ENCODE data around the gene RMDN3. TPM values are rescaled to one million over a fixed set of nuclear protein-coding genes. Genes with fewer than 3 reads are reported as not detected.
A peak's percentile ranks its signal among the peaks of the same experiment; 100 is the strongest.

The RMDN3 gene
- total RNA-seq, 4 donors from 2014 or later = 26.7 to 41.1 (median 39.1) TPM

GRCh38 chr15:40696228-40696627 is 58.8 kb downstream of the RMDN3 start:
- Histone ChIP-seq H3K27ac (no peak overlapping the region), H3K4me3 (no peak overlapping the region), H3K36me3 (peaks cover 0 to 13% (median 0%) of the 10 kb centered on the region in 3 donors), H3K4me1 (peaks cover 0 to 21% (median 14%) of the 10 kb centered on the region in 4 donors), H3K9me3 (no peaks in the 10 kb centered on the region), H3K27me3 (no peaks in the 10 kb centered on the region)
- TF ChIP-seq, protein P1, sequence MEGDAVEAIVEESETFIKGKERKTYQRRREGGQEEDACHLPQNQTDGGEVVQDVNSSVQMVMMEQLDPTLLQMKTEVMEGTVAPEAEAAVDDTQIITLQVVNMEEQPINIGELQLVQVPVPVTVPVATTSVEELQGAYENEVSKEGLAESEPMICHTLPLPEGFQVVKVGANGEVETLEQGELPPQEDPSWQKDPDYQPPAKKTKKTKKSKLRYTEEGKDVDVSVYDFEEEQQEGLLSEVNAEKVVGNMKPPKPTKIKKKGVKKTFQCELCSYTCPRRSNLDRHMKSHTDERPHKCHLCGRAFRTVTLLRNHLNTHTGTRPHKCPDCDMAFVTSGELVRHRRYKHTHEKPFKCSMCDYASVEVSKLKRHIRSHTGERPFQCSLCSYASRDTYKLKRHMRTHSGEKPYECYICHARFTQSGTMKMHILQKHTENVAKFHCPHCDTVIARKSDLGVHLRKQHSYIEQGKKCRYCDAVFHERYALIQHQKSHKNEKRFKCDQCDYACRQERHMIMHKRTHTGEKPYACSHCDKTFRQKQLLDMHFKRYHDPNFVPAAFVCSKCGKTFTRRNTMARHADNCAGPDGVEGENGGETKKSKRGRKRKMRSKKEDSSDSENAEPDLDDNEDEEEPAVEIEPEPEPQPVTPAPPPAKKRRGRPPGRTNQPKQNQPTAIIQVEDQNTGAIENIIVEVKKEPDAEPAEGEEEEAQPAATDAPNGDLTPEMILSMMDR (IDR thresholded peaks at IDR 0.05) = no peak
- TF ChIP-seq POLR2A (IDR thresholded peaks at IDR 0.05) = no peak
- no peak for TF ChIP-seq EP300 (IDR thresholded peaks at IDR 0.05)
- 83 to 86% methylated on average over 11 of the region's 11 CpGs for WGBS, 2 donors
- DNase-seq (ENCODE audit: low spot score in 2 of 2) = no peak

- WGBS, 2 donors = 0% methylated on average over 20 to 24 of the region's 24 CpGs
- Histone ChIP-seq H3K4me1 (peaks cover 0 to 21% (median 14%) of the 10 kb centered on the region in 4 donors), H3K9me3 (no peaks in the 10 kb centered on the region), H3K36me3 (peaks cover 0 to 17% (median 0%) of the 10 kb centered on the region in 3 donors), H3K27me3 (no peaks in the 10 kb centered on the region), H3K27ac (peak overlapping the region in 2 of 4 donors; percentile 100), H3K4me3 (peak overlapping the region; percentile 56 to 96 (median 84))
- no peak for TF ChIP-seq POLR2A (IDR thresholded peaks at IDR 0.05)
- no peak for TF ChIP-seq EP300 (IDR thresholded peaks at IDR 0.05)
- TF ChIP-seq, protein P1 (IDR thresholded peaks at IDR 0.05) = no peak
- DNase-seq (ENCODE audit: low spot score in 2 of 2) = no peak
Observed at GRCh38 chr15:40695469-40695890, 59.6 kb downstream of the RMDN3 start.

DNA sequence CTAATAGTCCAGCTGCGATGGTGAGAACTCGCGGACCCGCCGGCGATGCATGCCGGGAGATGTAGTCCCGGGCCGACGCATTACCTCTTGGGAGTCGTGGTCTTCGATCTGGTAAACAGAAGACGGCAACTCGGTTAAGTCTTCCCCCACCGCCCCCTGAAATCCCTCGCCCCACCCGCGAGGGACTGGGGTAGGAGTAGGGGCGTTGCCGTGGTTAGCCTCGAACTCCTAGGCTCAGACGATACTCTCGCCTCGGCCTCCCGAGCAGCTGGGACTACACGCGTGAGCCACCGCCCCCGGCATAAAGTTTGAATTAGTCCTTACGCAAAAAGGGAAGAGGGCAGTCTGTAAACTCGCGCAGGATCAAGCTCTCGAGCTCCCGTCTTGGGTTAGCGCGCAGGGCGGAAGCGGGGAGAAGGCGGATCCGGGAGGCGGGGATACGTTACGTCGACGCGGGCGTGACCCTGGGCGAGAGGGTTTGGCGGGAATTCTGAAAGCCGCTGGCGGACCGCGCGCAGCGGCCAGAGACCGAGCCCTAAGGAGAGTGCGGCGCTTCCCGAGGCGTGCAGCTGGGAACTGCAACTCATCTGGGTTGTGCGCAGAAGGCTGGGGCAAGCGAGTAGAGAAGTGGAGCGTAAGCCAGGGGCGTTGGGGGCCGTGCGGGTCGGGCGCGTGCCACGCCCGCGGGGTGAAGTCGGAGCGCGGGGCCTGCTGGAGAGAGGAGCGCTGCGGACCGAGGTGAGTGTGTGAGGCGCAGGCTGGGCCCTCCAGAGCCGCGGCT is 60.2 kb downstream of the RMDN3 start, which contains the start of gene RAD51:
TSS of gene RAD51 (plus strand) at position 487 of the 781 bp plus-strand sequence. CDS start 3,585 bp downstream, outside the sequence.
- H3K27me3 ChIP-seq = no peaks in the 10 kb centered on the region
- 0% methylated on average over 55 to 72 of the region's 81 CpGs for WGBS, 2 donors
- DNase-seq (ENCODE audit: low spot score in 2 of 2) = peak; percentile 79 to 88

GRCh38 chr15:40693904-40694687 is 61.0 kb downstream of the RMDN3 start:
- Histone ChIP-seq H3K4me3 (peak overlapping the region; percentile 56 to 96 (median 84)), H3K27ac (peak overlapping the region; percentile 97 to 100 (median 98)), H3K4me1 (peaks cover 0 to 21% (median 14%) of the 10 kb centered on the region in 4 donors), H3K9me3 (no peaks in the 10 kb centered on the region), H3K27me3 (no peaks in the 10 kb centered on the region), H3K36me3 (peaks cover 0 to 18% (median 0%) of the 10 kb centered on the region in 3 donors)
- TF ChIP-seq EP300 (IDR thresholded peaks at IDR 0.05) = no peak
- no peak for TF ChIP-seq POLR2A (IDR thresholded peaks at IDR 0.05)
- TF ChIP-seq, protein P1 (IDR thresholded peaks at IDR 0.05) = no peak
- DNase-seq (ENCODE audit: low spot score in 2 of 2) = no peak
- 33 to 34% methylated on average over 31 of the region's 31 CpGs for WGBS, 2 donors

More for the DNA sequence above, 60.2 kb downstream of the RMDN3 start, which contains the start of gene RAD51:
- Histone ChIP-seq H3K36me3 (peaks cover 0 to 18% (median 0%) of the 10 kb centered on the region in 3 donors), H3K4me3 (peak within 1 kb of the TSS; percentile 56 to 96 (median 84)), H3K27ac (peak within 1 kb of the TSS; percentile 97 to 100 (median 98)), H3K4me1 (peaks cover 0 to 21% (median 14%) of the 10 kb centered on the region in 4 donors), H3K9me3 (no peaks in the 10 kb centered on the region)
- TF ChIP-seq EP300 (IDR thresholded peaks at IDR 0.05) (peak; percentile 83 to 94), POLR2A (IDR thresholded peaks at IDR 0.05) (peak; percentile 5 to 66)
- TF ChIP-seq, protein P1 (IDR thresholded peaks at IDR 0.05) = peak in 1 of 5 experiments; percentile 13
